Measurements from ENCODE around the gene E2F1.

E2F1 gene

DNA sequence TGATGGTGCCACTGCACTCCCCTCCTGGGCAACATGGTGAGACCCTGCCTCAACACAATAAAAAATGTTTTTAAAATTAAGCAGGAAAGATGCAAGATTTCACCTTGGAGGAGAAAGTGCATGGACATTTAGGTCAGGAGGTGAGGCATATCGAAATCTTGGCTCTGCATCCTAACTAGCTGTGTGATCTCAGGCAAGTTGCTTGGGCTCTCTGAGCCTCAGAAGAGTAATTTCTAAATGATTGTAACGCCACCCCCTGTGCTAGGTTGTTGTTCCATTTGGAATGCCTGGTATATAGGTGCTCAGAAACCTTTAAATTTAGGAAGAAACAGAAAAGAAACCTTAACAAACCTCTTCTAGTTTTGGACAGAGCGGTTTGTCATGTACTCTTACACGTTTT lies 60.0 kb downstream of the E2F1 start:
- no peak overlapping the region for H4K91ac ChIP-seq (ENCODE audit: low read depth, low read length, poor library complexity)
- no peak overlapping the region for H2AK5ac ChIP-seq (ENCODE audit: low read depth, low read length)
- no peak overlapping the region for H2BK12ac ChIP-seq (ENCODE audit: low read length)
- peaks cover 16 to 77% of the 10 kb centered on the region in 2 donors for H3K36me3 ChIP-seq (replicated peaks in 1 of 2; ENCODE audit: control insufficient read depth in 2 of 2, insufficient read depth in 2 of 2, low read length in 2 of 2)
- H3K27ac ChIP-seq (replicated peaks; ENCODE audit: low read length): no peak overlapping the region
- H3K4me1 ChIP-seq (ENCODE audit: control insufficient read depth in 2 of 2, insufficient read depth in 1 of 2, low read depth in 1 of 2, low read length in 2 of 2): peaks cover 0 to 3% of the 10 kb centered on the region in 2 donors
- no peak overlapping the region for H2AFZ ChIP-seq (ENCODE audit: low read length)
- H3K14ac ChIP-seq (ENCODE audit: low read length): no peak overlapping the region
- H3K4ac ChIP-seq (ENCODE audit: low read length): no peak overlapping the region
- H3K23ac ChIP-seq (ENCODE audit: low read depth, low read length, poor library complexity): no peak overlapping the region
- no peak overlapping the region for H3K9ac ChIP-seq (ENCODE audit: low read depth, low read length, poor library complexity)
- no peaks in the 10 kb centered on the region for H3K27me3 ChIP-seq (ENCODE audit: control insufficient read depth in 3 of 3, insufficient read depth in 3 of 3, low read depth in 1 of 3, low read length in 3 of 3)
- no peak overlapping the region for H2BK120ac ChIP-seq (ENCODE audit: low read depth, low read length)
- no peak overlapping the region for H2BK5ac ChIP-seq (ENCODE audit: low read length)
- peaks cover 0 to 2% of the 10 kb centered on the region in 2 donors for H3K9me3 ChIP-seq (replicated peaks in 1 of 2; ENCODE audit: control insufficient read depth in 2 of 2, insufficient read depth in 1 of 2, low read depth in 1 of 2, low read length in 2 of 2)
- H2BK15ac ChIP-seq (ENCODE audit: low read length): no peak overlapping the region
- H4K8ac ChIP-seq (ENCODE audit: low read depth, low read length): no peak overlapping the region
- no peak overlapping the region for H3K18ac ChIP-seq (ENCODE audit: low read length)
- no peak overlapping the region for H3K4me3 ChIP-seq (ENCODE audit: low read length in 2 of 2)
- no CpG with 5 or more reads among the region's 4 CpGs for WGBS, 2 donors (ENCODE audit: extremely low coverage in 2 of 2, insufficient read length in 2 of 2, insufficient replicate concordance in 1 of 2)
- no peak overlapping the region for H3K4me2 ChIP-seq (ENCODE audit: insufficient read depth, low read length, poor library complexity, severe bottlenecking)
- DNase-seq (ENCODE audit: low spot score): no peak
- peaks cover 2% of the 10 kb centered on the region for H3K79me1 ChIP-seq (ENCODE audit: low read depth, low read length)
